ENCODE measurements around the gene TCF25. TPM values are rescaled to one million over a fixed set of nuclear protein-coding genes. Genes with fewer than 3 reads are reported as not detected.

The TCF25 gene
- total and polyA plus RNA-seq, 12 donors, result 177 to 438 (median 213) TPM

- TF ChIP-seq POLR2A (IDR thresholded peaks at IDR 0.05) (no peak), CTCF (IDR thresholded peaks at IDR 0.05) (no peak)
- peaks cover 0 to 11% of the 10 kb centered on the region in 2 donors for H3K36me3 ChIP-seq (replicated peaks in 1 of 2)
- H3K27ac ChIP-seq, result no peak overlapping the region
- DNase-seq, result no peak
- no peaks in the 10 kb centered on the region for H3K4me1 ChIP-seq (replicated peaks in 1 of 2)
- no peak overlapping the region for H3K4me3 ChIP-seq
- no peaks in the 10 kb centered on the region for H3K27me3 ChIP-seq
- 92 to 97% (median 94%) methylated on average over 10 to 13 of the region's 13 CpGs for WGBS, 4 donors
- no peaks in the 10 kb centered on the region for H3K9me3 ChIP-seq (replicated peaks in 1 of 3)
- intact Hi-C loops (cut with DNase I), result no loop called here
These were observed 87.6 kb downstream of the TCF25 start for GRCh38 chr16:89960966-89961365.

Other genes with a start within 250 kb of the TCF25 start
- 10 to 100 TPM; 50.7 to 100.0 (median 64.4) TPM for gene CHMP1A, start 215.9 kb upstream of the TCF25 start, total RNA-seq
- gene CHMP1A, start 215.9 kb upstream of the TCF25 start, polyA plus RNA-seq, result 10 to 100 TPM; 32.5 to 91.5 (median 79.0) TPM
- 1 to 10 TPM; 1.9 to 7.5 (median 4.1) TPM for gene SPATA33, start 215.8 kb upstream of the TCF25 start, total RNA-seq
- gene SPATA33, start 215.8 kb upstream of the TCF25 start, polyA plus RNA-seq, result 10 to 100 TPM in 1 of 3 donors, 1 to 10 TPM in 2; 5.1 to 13.5 (median 6.5) TPM
- gene CDK10, start 186.9 kb upstream of the TCF25 start, total RNA-seq, result 100 to 1,000 TPM in 1 of 9 donors, 10 to 100 TPM in 8; 31.5 to 127 (median 62.1) TPM
- gene CDK10, start 186.9 kb upstream of the TCF25 start, polyA plus RNA-seq, result 100 to 1,000 TPM in 2 of 3 donors, 10 to 100 TPM in 1; 29.5 to 289 (median 159) TPM
- gene SPATA2L, start 171.9 kb upstream of the TCF25 start, total RNA-seq, result 10 to 100 TPM in 5 of 9 donors, 1 to 10 TPM in 4; 3.0 to 29.4 (median 10.4) TPM
- 10 to 100 TPM in 2 of 3 donors, under 1 TPM in 1; 0.20 to 17.5 (median 17.4) TPM for gene SPATA2L, start 171.9 kb upstream of the TCF25 start, polyA plus RNA-seq
- 10 to 100 TPM in 8 of 9 donors, 1 to 10 TPM in 1; 7.2 to 39.5 (median 23.2) TPM for gene VPS9D1, start 152.7 kb upstream of the TCF25 start, total RNA-seq
- gene VPS9D1, start 152.7 kb upstream of the TCF25 start, polyA plus RNA-seq, result 100 to 1,000 TPM in 1 of 3 donors, 10 to 100 TPM in 1, 1 to 10 TPM in 1; 3.9 to 102 (median 62.3) TPM
- gene ZNF276, start 152.1 kb upstream of the TCF25 start, total RNA-seq, result 10 to 100 TPM; 11.8 to 35.0 (median 21.8) TPM
- 10 to 100 TPM in 2 of 3 donors, 1 to 10 TPM in 1; 9.3 to 84.5 (median 76.0) TPM for gene ZNF276, start 152.1 kb upstream of the TCF25 start, polyA plus RNA-seq
- gene FANCA, start 56.9 kb upstream of the TCF25 start, total RNA-seq, result 10 to 100 TPM in 1 of 9 donors, 1 to 10 TPM in 8; 1.6 to 12.1 (median 3.3) TPM
- gene FANCA, start 56.9 kb upstream of the TCF25 start, polyA plus RNA-seq, result 1 to 10 TPM; 2.3 to 7.8 (median 4.7) TPM
- gene SPIRE2, start 45.1 kb upstream of the TCF25 start, total RNA-seq, result 10 to 100 TPM in 2 of 9 donors, 1 to 10 TPM in 7; 2.8 to 14.4 (median 4.5) TPM
- 10 to 100 TPM in 1 of 3 donors, 1 to 10 TPM in 2; 2.8 to 14.2 (median 7.8) TPM for gene SPIRE2, start 45.1 kb upstream of the TCF25 start, polyA plus RNA-seq
- 1 to 10 TPM in 8 of 9 donors, under 1 TPM in 1; 0.72 to 8.2 (median 5.8) TPM for gene MC1R, start 45.3 kb downstream of the TCF25 start, total RNA-seq
- gene MC1R, start 45.3 kb downstream of the TCF25 start, polyA plus RNA-seq, result 10 to 100 TPM in 2 of 3 donors, under 1 TPM in 1; 0.55 to 20.4 (median 10.0) TPM
- 10 to 100 TPM in 8 of 9 donors, 1 to 10 TPM in 1; 6.4 to 63.8 (median 21.0) TPM for gene TUBB3, start 49.8 kb downstream of the TCF25 start, total RNA-seq
- 10 to 100 TPM; 12.5 to 13.2 (median 12.9) TPM for gene TUBB3, start 49.8 kb downstream of the TCF25 start, polyA plus RNA-seq
- 10 to 100 TPM; 32.2 to 95.0 (median 61.9) TPM for gene DEF8, start 75.2 kb downstream of the TCF25 start, total RNA-seq
- 10 to 100 TPM; 21.4 to 89.1 (median 89.0) TPM for gene DEF8, start 75.2 kb downstream of the TCF25 start, polyA plus RNA-seq
- 10 to 100 TPM in 1 of 9 donors, 1 to 10 TPM in 8; 1.4 to 24.2 (median 7.7) TPM for gene DBNDD1, start 145.9 kb downstream of the TCF25 start, total RNA-seq
- gene DBNDD1, start 145.9 kb downstream of the TCF25 start, polyA plus RNA-seq, result 1 to 10 TPM; 3.3 to 6.7 (median 5.5) TPM
- gene PRDM7, start 203.7 kb downstream of the TCF25 start, total RNA-seq, result not detected
- not detected for gene PRDM7, start 203.7 kb downstream of the TCF25 start, polyA plus RNA-seq

Measured in adrenal gland (tissue), 12 donors.